Smooth muscle cell (in vitro differentiated cells): ENCODE measurements around the gene MEG3. TPM values are rescaled to one million over a fixed set of nuclear protein-coding genes. Genes with fewer than 3 reads are reported as not detected.

ENCODE experiments used
- DNase-seq: peaks from one replicate; lab custom pipeline; 2025; ENCODE audit not compliant: unreplicated experiment; lab: John Stamatoyannopoulos, UW
- H2AFZ ChIP-seq: fragments of 200-600 bp; sonication (generic); 2 replicates; pipeline ENCODE4 v1.6.0; 2016; ENCODE audit warnings: antibody characterized with exemption, low read depth, mild to moderate bottlenecking
- H3F3A ChIP-seq: fragments of 200-600 bp; sonication (generic); 2 replicates; pipeline ENCODE4 v1.6.0; 2017; ENCODE audit warnings: antibody characterized with exemption, low read depth
- H3K27ac ChIP-seq: fragments of 200-600 bp; sonication (generic); 2 replicates; pipeline ENCODE4 v1.5.1; 2016; ENCODE audit warnings: low read depth, mild to moderate bottlenecking
- H3K27me3 ChIP-seq: fragments of 200-600 bp; sonication (generic); 2 replicates; pipeline ENCODE4 v1.6.1; 2016; ENCODE audit warnings: low read depth, mild to moderate bottlenecking
- H3K36me3 ChIP-seq: fragments of 200-600 bp; sonication (generic); 2 replicates; pipeline ENCODE4 v1.5.1; 2016; ENCODE audit warnings: low read depth
- H3K4me1 ChIP-seq: fragments of 200-600 bp; sonication (generic); 2 replicates; pipeline ENCODE4 v1.5.1; 2016; ENCODE audit warnings: low read depth
- H3K4me2 ChIP-seq: fragments of 200-600 bp; sonication (generic); 2 replicates; pipeline ENCODE4 v1.6.0; 2016; ENCODE audit warnings: mild to moderate bottlenecking
- H3K4me3 ChIP-seq: fragments of 200-600 bp; sonication (generic); 2 replicates; pipeline ENCODE4 v1.5.1; 2016; ENCODE audit warnings: mild to moderate bottlenecking
- H3K79me2 ChIP-seq: fragments of 200-600 bp; sonication (generic); 2 replicates; pipeline ENCODE4 v1.6.0; 2016; ENCODE audit warnings: low read depth, mild to moderate bottlenecking
- H3K9ac ChIP-seq: fragments of 200-600 bp; sonication (generic); 2 replicates; pipeline ENCODE4 v1.6.0; 2016; ENCODE audit warnings: low read depth
- H3K9me3 ChIP-seq: fragments of 200-600 bp; sonication (generic); replicated peaks from 2 replicates; pipeline ENCODE4 v1.5.1; 2016; ENCODE audit warnings: low read depth
- H4K20me1 ChIP-seq: fragments of 200-600 bp; sonication (generic); 2 replicates; pipeline ENCODE4 v1.6.0; 2016; ENCODE audit warnings: low read depth
- WGBS: methylation state at CpG from one replicate; pipeline ENCODE4 v1.1.7; 2016; ENCODE audit warnings: low lambda C conversion rate; 5-methylcytosine and 5-hydroxymethylcytosine counted together
- polyA plus RNA-seq: library from polyadenylated mRNA; unstranded; fragments of >200 nt; fragmentation: Nextera tagmentation; extraction: Ambion mirVana; gene quantifications from 2 replicates; pipeline ENCODE4 v1.2.1, GENCODE V29; 2016
- total RNA-seq: library from RNA; depleted of rRNA; stranded (reverse); fragments of >200 nt; gene quantifications from 2 replicates; pipeline ENCODE4 v1.2.3, GENCODE V29; 2014
- TF ChIP-seq, protein P1 (sequence below): fragments of 200-600 bp; sonication (generic); IDR thresholded peaks from 2 replicates; pipeline ENCODE4 v1.5.1; 2017; ENCODE audit warnings: borderline replicate concordance, mild to moderate bottlenecking, antibody characterized with exemption; ENCODE audit not compliant: insufficient read depth, poor library complexity, severe bottlenecking

Gene MEG3
- total and polyA plus RNA-seq, 2 experiments from 2014 or later: not detected

DNA sequence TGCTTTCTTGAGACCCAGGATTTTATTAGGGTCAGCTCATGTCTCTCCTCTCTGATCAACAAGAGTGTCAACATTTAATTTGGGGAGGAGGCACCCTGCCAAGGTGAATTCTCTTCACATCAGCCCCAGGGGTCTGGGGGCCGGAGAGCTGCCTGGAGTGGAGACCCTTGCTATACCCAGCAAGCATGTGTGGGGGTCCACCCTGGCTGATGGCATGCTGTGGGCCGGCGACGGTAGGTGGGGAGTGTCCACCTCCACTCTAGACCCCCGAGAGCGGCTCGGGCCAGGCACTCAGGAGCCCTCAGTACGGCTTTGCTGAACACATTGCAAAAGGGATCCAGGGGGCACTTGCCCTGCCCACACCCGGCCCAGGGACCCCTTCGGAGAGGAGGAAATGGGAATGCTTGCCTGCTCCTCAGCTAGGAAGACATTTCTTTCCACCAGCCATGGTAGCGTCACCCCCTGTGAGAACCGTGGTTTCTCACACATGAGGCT is 10.4 kb downstream of the MEG3 start:
- H3K27ac ChIP-seq: no peak overlapping the region
- peaks cover 26% of the 10 kb centered on the region for H3F3A ChIP-seq
- no peaks in the 10 kb centered on the region for H3K79me2 ChIP-seq
- peaks cover 53% of the 10 kb centered on the region for H3K4me1 ChIP-seq
- H3K36me3 ChIP-seq: no peaks in the 10 kb centered on the region
- no peak overlapping the region for H2AFZ ChIP-seq
- H3K4me2 ChIP-seq: no peak overlapping the region
- H3K9ac ChIP-seq: no peak overlapping the region
- H3K4me3 ChIP-seq: no peak overlapping the region
- H3K9me3 ChIP-seq: no peaks in the 10 kb centered on the region
- DNase-seq: no peak
- H4K20me1 ChIP-seq: no peaks in the 10 kb centered on the region
- H3K27me3 ChIP-seq: no peaks in the 10 kb centered on the region
- 96% methylated on average over 12 of the region's 12 CpGs for WGBS
- TF ChIP-seq, protein P1, sequence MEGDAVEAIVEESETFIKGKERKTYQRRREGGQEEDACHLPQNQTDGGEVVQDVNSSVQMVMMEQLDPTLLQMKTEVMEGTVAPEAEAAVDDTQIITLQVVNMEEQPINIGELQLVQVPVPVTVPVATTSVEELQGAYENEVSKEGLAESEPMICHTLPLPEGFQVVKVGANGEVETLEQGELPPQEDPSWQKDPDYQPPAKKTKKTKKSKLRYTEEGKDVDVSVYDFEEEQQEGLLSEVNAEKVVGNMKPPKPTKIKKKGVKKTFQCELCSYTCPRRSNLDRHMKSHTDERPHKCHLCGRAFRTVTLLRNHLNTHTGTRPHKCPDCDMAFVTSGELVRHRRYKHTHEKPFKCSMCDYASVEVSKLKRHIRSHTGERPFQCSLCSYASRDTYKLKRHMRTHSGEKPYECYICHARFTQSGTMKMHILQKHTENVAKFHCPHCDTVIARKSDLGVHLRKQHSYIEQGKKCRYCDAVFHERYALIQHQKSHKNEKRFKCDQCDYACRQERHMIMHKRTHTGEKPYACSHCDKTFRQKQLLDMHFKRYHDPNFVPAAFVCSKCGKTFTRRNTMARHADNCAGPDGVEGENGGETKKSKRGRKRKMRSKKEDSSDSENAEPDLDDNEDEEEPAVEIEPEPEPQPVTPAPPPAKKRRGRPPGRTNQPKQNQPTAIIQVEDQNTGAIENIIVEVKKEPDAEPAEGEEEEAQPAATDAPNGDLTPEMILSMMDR: no peak

- Histone ChIP-seq H4K20me1 (no peaks in the 10 kb centered on the region), H3K4me3 (no peak overlapping the region), H3F3A (peaks cover 30% of the 10 kb centered on the region), H3K4me1 (peaks cover 53% of the 10 kb centered on the region), H3K9ac (no peak overlapping the region), H3K27ac (peak overlapping the region; percentile 98), H3K9me3 (no peaks in the 10 kb centered on the region), H2AFZ (no peak overlapping the region), H3K79me2 (no peaks in the 10 kb centered on the region), H3K36me3 (no peaks in the 10 kb centered on the region), H3K4me2 (no peak overlapping the region), H3K27me3 (no peaks in the 10 kb centered on the region)
- TF ChIP-seq, protein P1: no peak
- WGBS: 62% methylated on average over 26 of the region's 26 CpGs
- DNase-seq: no peak
These were observed 11.3 kb downstream of the MEG3 start for GRCh38 chr14:100836941-100837804.

DNA sequence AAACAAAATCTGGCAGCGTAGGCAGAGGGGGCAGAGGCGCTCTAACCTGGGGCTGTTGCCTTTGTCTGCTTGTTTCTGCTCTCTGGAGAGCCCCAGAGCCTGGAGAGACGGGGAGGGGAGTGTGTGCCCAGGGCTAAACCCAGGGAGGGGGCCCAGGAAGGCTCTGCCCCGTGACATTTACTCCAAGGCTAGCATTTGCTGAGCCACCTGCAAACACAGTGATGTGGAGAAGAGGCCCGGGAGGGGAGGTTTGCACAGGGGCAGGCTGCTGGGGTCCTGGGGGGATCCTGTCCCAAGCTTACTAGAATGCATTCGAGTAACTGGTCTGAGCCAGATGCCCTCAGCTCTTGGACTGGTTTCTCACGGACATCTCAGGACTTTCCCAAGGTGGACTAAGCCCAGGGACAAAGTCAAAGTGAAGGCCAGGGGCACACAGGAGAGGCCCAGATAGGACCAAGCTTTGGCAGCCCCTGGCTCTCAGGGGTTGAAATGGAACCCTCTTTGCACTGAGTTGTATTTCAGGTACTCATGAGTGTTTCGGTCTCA is 12.0 kb downstream of the MEG3 start:
- Histone ChIP-seq H3K27ac (peak overlapping the region; percentile 98), H3K4me2 (no peak overlapping the region), H3K4me1 (peaks cover 56% of the 10 kb centered on the region), H3K27me3 (no peaks in the 10 kb centered on the region), H2AFZ (no peak overlapping the region), H3K9me3 (no peaks in the 10 kb centered on the region), H3K9ac (no peak overlapping the region), H3K79me2 (no peaks in the 10 kb centered on the region), H4K20me1 (no peaks in the 10 kb centered on the region), H3F3A (peaks cover 34% of the 10 kb centered on the region), H3K36me3 (no peaks in the 10 kb centered on the region), H3K4me3 (no peak overlapping the region)
- 76% methylated on average over 8 of the region's 8 CpGs for WGBS
- TF ChIP-seq, protein P1: no peak
- no peak for DNase-seq
